ENCODE measurements around the gene NDN. TPM values are rescaled to one million over a fixed set of nuclear protein-coding genes. Genes with fewer than 3 reads are reported as not detected.
A peak's percentile ranks its signal among the peaks of the same experiment; 100 is the strongest.

The NDN gene
- total RNA-seq, 1 donor from 2014 or later, result 132 TPM

DNA sequence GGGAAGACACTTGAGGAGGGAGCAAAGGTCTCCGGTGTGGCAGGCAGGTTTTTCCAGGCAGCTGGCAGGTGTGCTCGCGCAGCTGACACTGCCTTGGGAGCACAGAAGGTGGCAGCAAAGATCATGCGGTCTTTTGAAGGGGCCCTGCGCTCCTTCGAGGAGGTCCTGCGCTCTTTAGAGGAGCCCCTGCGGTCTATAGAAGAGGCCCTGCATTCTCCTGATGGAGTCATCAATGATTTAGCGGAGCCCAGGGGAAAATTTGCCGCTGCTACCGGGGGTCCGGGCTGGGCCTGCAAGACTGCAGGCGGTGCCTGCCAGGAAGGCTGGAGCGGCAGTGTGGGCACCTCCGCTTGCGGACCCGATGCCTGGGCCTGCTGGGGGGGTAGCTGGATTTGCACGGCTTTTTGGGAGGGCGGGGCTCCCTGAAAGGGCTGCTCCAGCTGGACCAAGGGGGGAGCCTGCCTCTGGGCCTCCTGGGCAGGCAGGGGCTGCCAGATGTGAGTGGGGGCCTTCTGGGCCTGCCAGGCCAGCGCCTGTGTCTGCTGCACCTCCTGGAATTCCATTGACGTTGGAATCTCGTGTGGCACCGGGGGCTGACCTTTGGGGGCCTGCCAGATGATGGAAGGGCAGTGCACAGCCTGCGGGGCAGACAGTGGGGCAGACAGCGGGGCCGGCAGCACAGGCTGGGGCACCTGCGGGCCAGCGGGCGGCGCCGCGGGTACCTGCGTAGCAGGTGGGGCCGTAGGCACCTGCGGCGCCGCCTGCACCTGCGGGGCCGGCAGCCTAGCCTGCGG, 41.5 kb downstream of the NDN start:
- H3K9me3 ChIP-seq, result no peaks in the 10 kb centered on the region
- TF ChIP-seq, protein P1, sequence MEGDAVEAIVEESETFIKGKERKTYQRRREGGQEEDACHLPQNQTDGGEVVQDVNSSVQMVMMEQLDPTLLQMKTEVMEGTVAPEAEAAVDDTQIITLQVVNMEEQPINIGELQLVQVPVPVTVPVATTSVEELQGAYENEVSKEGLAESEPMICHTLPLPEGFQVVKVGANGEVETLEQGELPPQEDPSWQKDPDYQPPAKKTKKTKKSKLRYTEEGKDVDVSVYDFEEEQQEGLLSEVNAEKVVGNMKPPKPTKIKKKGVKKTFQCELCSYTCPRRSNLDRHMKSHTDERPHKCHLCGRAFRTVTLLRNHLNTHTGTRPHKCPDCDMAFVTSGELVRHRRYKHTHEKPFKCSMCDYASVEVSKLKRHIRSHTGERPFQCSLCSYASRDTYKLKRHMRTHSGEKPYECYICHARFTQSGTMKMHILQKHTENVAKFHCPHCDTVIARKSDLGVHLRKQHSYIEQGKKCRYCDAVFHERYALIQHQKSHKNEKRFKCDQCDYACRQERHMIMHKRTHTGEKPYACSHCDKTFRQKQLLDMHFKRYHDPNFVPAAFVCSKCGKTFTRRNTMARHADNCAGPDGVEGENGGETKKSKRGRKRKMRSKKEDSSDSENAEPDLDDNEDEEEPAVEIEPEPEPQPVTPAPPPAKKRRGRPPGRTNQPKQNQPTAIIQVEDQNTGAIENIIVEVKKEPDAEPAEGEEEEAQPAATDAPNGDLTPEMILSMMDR (IDR thresholded peaks at IDR 0.05), result no peak
- no peaks in the 10 kb centered on the region for H3K36me3 ChIP-seq
- no peak overlapping the region for H3K27ac ChIP-seq
- H3K4me3 ChIP-seq, result no peak overlapping the region
- no peak for DNase-seq (ENCODE audit: low spot score in 2 of 2)
- H3K27me3 ChIP-seq, result no peaks in the 10 kb centered on the region
- no peaks in the 10 kb centered on the region for H3K4me1 ChIP-seq
- intact Hi-C loops (cut with DNase I), result loop anchor here (5.0 kb wide), 1 partner anchor 42 kb away; the partner anchor contains the start of gene NDN

DNA sequence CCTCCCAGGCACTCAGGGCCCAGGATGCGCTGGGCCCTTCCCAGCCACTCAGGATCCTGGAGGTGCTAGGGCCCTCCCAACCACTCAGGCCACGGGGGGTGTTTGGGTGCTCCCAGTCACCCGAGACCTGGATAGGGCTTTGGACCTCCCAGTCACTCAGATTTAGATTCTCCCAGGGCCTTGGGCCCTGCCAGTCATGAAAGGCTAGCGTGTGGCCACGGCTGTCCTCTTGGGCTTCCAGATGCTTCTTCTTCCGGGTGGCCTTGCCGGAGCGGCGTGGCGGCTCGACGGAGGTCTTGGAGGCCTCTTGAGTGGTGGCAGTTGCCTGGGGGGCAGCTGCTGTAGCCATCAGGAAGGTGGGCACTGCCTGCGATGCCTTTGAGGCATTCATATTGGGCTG, 42.3 kb downstream of the NDN start:
- Histone ChIP-seq H3K9me3 (no peaks in the 10 kb centered on the region), H3K27ac (no peak overlapping the region), H3K4me3 (no peak overlapping the region), H3K4me1 (no peaks in the 10 kb centered on the region), H3K27me3 (no peaks in the 10 kb centered on the region), H3K36me3 (no peaks in the 10 kb centered on the region)
- intact Hi-C loops (cut with DNase I), result loop anchor here (5.0 kb wide), 1 partner anchor 42 kb away; the partner anchor contains the start of gene NDN
- no peak for DNase-seq (ENCODE audit: low spot score in 2 of 2)
- TF ChIP-seq, protein P1 (IDR thresholded peaks at IDR 0.05), result no peak

DNA sequence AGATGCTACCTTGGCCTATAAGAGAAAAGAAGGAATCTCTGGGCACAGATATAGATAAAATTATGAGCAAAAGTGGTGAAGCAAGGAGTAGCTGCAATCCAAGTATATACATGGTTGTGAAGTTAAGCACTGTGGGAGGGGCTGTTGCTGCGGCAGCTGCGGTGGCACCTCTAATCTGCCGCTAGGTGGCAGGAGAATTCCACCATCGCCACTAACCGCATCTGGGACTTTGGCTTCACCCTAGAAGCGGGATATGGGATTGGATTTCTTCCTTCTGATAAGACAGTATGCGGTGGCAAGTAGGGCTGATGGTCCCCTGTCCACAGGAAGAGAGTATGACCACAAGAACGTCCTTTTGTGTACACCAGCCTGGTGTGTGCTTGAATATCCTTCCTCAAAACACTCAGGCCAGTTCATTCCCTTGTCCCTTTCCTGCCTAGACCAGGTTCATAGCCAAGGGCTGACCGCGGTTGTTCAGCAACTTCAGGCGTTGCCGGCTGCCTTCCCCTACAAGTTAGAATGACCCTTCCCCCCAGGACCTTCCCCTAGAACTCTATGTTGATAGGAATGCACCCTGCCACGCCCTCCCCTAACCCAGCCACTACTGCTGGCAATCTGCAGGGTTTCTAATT, 44.6 kb downstream of the NDN start:
- no peaks in the 10 kb centered on the region for H3K9me3 ChIP-seq
- no peak overlapping the region for H3K4me3 ChIP-seq
- H3K27me3 ChIP-seq, result no peaks in the 10 kb centered on the region
- intact Hi-C loops (cut with DNase I), result no loop called here
- H3K36me3 ChIP-seq, result no peaks in the 10 kb centered on the region
- no peak for DNase-seq (ENCODE audit: low spot score in 2 of 2)
- H3K27ac ChIP-seq, result no peak overlapping the region
- TF ChIP-seq, protein P1 (IDR thresholded peaks at IDR 0.05), result peak; percentile 40 to 65 (median 53)
- no peaks in the 10 kb centered on the region for H3K4me1 ChIP-seq

Other genes starting within 250 kb of the NDN start
- not detected for gene GOLGA6L2, start 240.1 kb downstream of the NDN start, total RNA-seq
- gene MKRN3, start 121.6 kb downstream of the NDN start, total RNA-seq, result 3.4 TPM
- gene MAGEL2, start 39.4 kb downstream of the NDN start, total RNA-seq, result 0.11 TPM